Right atrium auricular region (tissue), 2 donors: ENCODE results near the gene DUS1L. TPM values are rescaled to one million over a fixed set of nuclear protein-coding genes. Genes with fewer than 3 reads are reported as not detected.

Experiments
- DNase-seq: peaks from one replicate; pipeline ENCODE4 v3.0.0-alpha.2; 2019; ENCODE audit warnings: low spot score
- H3K27ac ChIP-seq, 2 donors: fragments of 200-600 bp; sonication (generic); 1 replicate in 1 of 2; 2 replicates in 1 of 2; pipeline ENCODE4 v1.5.1; 2016 to 2019
- H3K27me3 ChIP-seq, 2 donors: fragments of 200-600 bp; sonication (generic); one replicate each; pipeline versions ENCODE4 v1.5.1 to v1.6.0; 2017 to 2019
- H3K36me3 ChIP-seq: fragments of 200-600 bp; sonication (generic); one replicate; pipeline ENCODE4 v1.5.1; 2016
- H3K4me1 ChIP-seq, 2 donors: fragments of 200-600 bp; sonication (generic); one replicate each; pipeline versions ENCODE4 v1.5.1 to v1.6.0; 2017 to 2019
- H3K4me3 ChIP-seq, 2 donors: fragments of 200-600 bp; sonication (generic); 1 replicate in 1 of 2; 2 replicates in 1 of 2; pipeline ENCODE4 v1.5.1; 2017 to 2019; ENCODE audit warnings: mild to moderate bottlenecking in 1 of 2, moderate library complexity in 1 of 2
- H3K9me3 ChIP-seq, 2 donors: fragments of 200-600 bp; sonication (generic); one replicate each; pipeline ENCODE4 v1.5.1; 2019
- CTCF ChIP-seq, 2 donors: fragments of 200-600 bp; sonication (generic); IDR thresholded peaks; one replicate each; pipeline ENCODE4 v1.5.1; 2019; ENCODE audit warnings: antibody characterized with exemption in 2 of 2
- total RNA-seq, 2 donors: library from RNA; depleted of rRNA; stranded (reverse); fragments of >200 nt; gene quantifications; one replicate each; pipeline ENCODE4 v1.1.0, GENCODE V29; 2016

Gene DUS1L
- total RNA-seq, 2 donors from 2014 or later, result 33.3 to 45.7 TPM

GRCh38 chr17:82013341-82013740 is 52.3 kb downstream of the DUS1L start:
- no peak overlapping the region for H3K4me3 ChIP-seq
- no peak for TF ChIP-seq CTCF (IDR thresholded peaks at IDR 0.05)
- peaks cover 0 to 21% of the 10 kb centered on the region in 2 donors for H3K4me1 ChIP-seq
- H3K27ac ChIP-seq, result peak overlapping the region; percentile 54 to 75
- H3K9me3 ChIP-seq, result no peaks in the 10 kb centered on the region
- H3K36me3 ChIP-seq, result peaks cover 3% of the 10 kb centered on the region
- no peak for DNase-seq
- H3K27me3 ChIP-seq, result no peaks in the 10 kb centered on the region

- no peaks in the 10 kb centered on the region for H3K36me3 ChIP-seq
- TF ChIP-seq CTCF (IDR thresholded peaks at IDR 0.05), result no peak
- DNase-seq, result no peak
- peaks cover 0 to 21% of the 10 kb centered on the region in 2 donors for H3K4me1 ChIP-seq
- no peak overlapping the region for H3K4me3 ChIP-seq
- peak overlapping the region; percentile 54 to 75 for H3K27ac ChIP-seq
- H3K27me3 ChIP-seq, result no peaks in the 10 kb centered on the region
- H3K9me3 ChIP-seq, result no peaks in the 10 kb centered on the region
Observed at GRCh38 chr17:82012640-82013295, 52.8 kb downstream of the DUS1L start.

- DNase-seq, result no peak
- TF ChIP-seq CTCF (IDR thresholded peaks at IDR 0.05), result no peak
- no peaks in the 10 kb centered on the region for H3K36me3 ChIP-seq
- H3K4me1 ChIP-seq, result peaks cover 0 to 21% of the 10 kb centered on the region in 2 donors
- H3K27me3 ChIP-seq, result no peaks in the 10 kb centered on the region
- H3K27ac ChIP-seq, result peak overlapping the region; percentile 54 to 75
- H3K4me3 ChIP-seq, result no peak overlapping the region
- no peaks in the 10 kb centered on the region for H3K9me3 ChIP-seq
Observed at GRCh38 chr17:82012261-82012639, 53.4 kb downstream of the DUS1L start.

- TF ChIP-seq CTCF (IDR thresholded peaks at IDR 0.05), result no peak
- no peak overlapping the region for H3K4me3 ChIP-seq
- no peak overlapping the region for H3K27ac ChIP-seq
- DNase-seq, result no peak
- no peaks in the 10 kb centered on the region for H3K9me3 ChIP-seq
- no peaks in the 10 kb centered on the region for H3K36me3 ChIP-seq
- H3K4me1 ChIP-seq, result peaks cover 0 to 22% of the 10 kb centered on the region in 2 donors
- H3K27me3 ChIP-seq, result no peaks in the 10 kb centered on the region
Observed at GRCh38 chr17:82011617-82012187, 53.9 kb downstream of the DUS1L start.

GRCh38 chr17:82010575-82011525 is 54.8 kb downstream of the DUS1L start:
- Histone ChIP-seq H3K9me3 (no peaks in the 10 kb centered on the region), H3K36me3 (no peaks in the 10 kb centered on the region), H3K27ac (no peak overlapping the region), H3K27me3 (no peaks in the 10 kb centered on the region), H3K4me3 (no peak overlapping the region), H3K4me1 (peaks cover 0 to 31% of the 10 kb centered on the region in 2 donors)
- TF ChIP-seq CTCF (IDR thresholded peaks at IDR 0.05), result no peak
- no peak for DNase-seq
